HepG2 (cell line): ENCODE data around the gene ACD. TPM values are rescaled to one million over a fixed set of nuclear protein-coding genes. Genes with fewer than 3 reads are reported as not detected.

ENCODE experiments used
- AKAP8 ChIP-seq: sonication (generic); formaldehyde crosslinking; IDR thresholded peaks from 2 replicates; pipeline ENCODE4 v1.5.1; 2020; ENCODE audit warnings: mild to moderate bottlenecking, missing genetic modification reagents
- CAMTA2 ChIP-seq: sonication (generic); formaldehyde crosslinking; IDR thresholded peaks from 2 replicates; pipeline ENCODE4 v1.4.0; 2020; ENCODE audit warnings: mild to moderate bottlenecking, missing genetic modification reagents, borderline replicate concordance
- CCDC6 ChIP-seq: sonication (generic); formaldehyde crosslinking; IDR thresholded peaks from 2 replicates; pipeline ENCODE4 v1.8.1; 2022; ENCODE audit warnings: mild to moderate bottlenecking, missing genetic modification reagents, moderate library complexity
- NCOA2 ChIP-seq: sonication (generic); formaldehyde crosslinking; IDR thresholded peaks from 2 replicates; pipeline ENCODE4 v1.8.0; 2022; ENCODE audit warnings: inconsistent platforms
- TBX2 ChIP-seq: sonication (generic); formaldehyde crosslinking; IDR thresholded peaks from 2 replicates; pipeline ENCODE4 v1.5.0; 2020; ENCODE audit warnings: missing genetic modification reagents, mild to moderate bottlenecking, borderline replicate concordance
- TMF1 ChIP-seq: sonication (generic); formaldehyde crosslinking; IDR thresholded peaks from 2 replicates; pipeline ENCODE4 v1.8.1; 2022; ENCODE audit warnings: low read depth, missing genetic modification reagents
- ZBTB14 ChIP-seq: sonication (generic); formaldehyde crosslinking; IDR thresholded peaks from 2 replicates; pipeline ENCODE4 v1.4.0; 2020; ENCODE audit warnings: missing genetic modification reagents
- ZNF333 ChIP-seq: sonication (generic); formaldehyde crosslinking; IDR thresholded peaks from 2 replicates; pipeline ENCODE4 v1.4.0; 2020; ENCODE audit warnings: mild to moderate bottlenecking, missing genetic modification reagents, borderline replicate concordance
- ZNF761 ChIP-seq: sonication (generic); formaldehyde crosslinking; conservative IDR thresholded peaks from 2 replicates; pipeline ENCODE4 v1.4.0; 2020; ENCODE audit warnings: mild to moderate bottlenecking, missing genetic modification reagents
- ZNF768 ChIP-seq: sonication (generic); formaldehyde crosslinking; IDR thresholded peaks from 2 replicates; pipeline ENCODE4 v1.4.0; 2020; ENCODE audit warnings: missing genetic modification reagents
- ZNF776 ChIP-seq: sonication (generic); formaldehyde crosslinking; IDR thresholded peaks from 2 replicates; pipeline ENCODE4 v1.4.0; 2020; ENCODE audit warnings: mild to moderate bottlenecking, missing genetic modification reagents
- polyA plus RNA-seq, 8 experiments: library from polyadenylated mRNA; depleted of rRNA in 3 of 8; stranded (reverse) in 7 of 8; unstranded in 1 of 8; fragments of >200 nt; fragmentation: Illumina TruSeq in 4 of 8; extraction: Trizol in 4 of 8; gene quantifications; 2 replicates each; pipeline versions ENCODE4 v1.2.1 to v1.2.3, GENCODE V29; 2011 to 2016; ENCODE audit warnings: low read depth in 4 of 8, missing spikeins in 1 of 8, mixed read lengths in 1 of 8; ENCODE audit not compliant: insufficient read depth in 1 of 8
- total RNA-seq, 5 experiments: library from RNA; depleted of rRNA; stranded (reverse); fragments of >200 nt; fragmentation: Illumina TruSeq; extraction: Trizol; gene quantifications; 2 replicates each; pipeline ENCODE4 v1.2.3, GENCODE V29; 2016; ENCODE audit warnings: low read depth in 1 of 5
- TF ChIP-seq, protein P1 (sequence below): sonication (generic); formaldehyde crosslinking; IDR thresholded peaks from 2 replicates; pipeline ENCODE4 v1.4.0; 2020; ENCODE audit warnings: mild to moderate bottlenecking, missing genetic modification reagents, borderline replicate concordance
- TF ChIP-seq, protein P2 (sequence below): sonication (generic); formaldehyde crosslinking; IDR thresholded peaks from 2 replicates; pipeline ENCODE4 v1.5.1; 2020; ENCODE audit warnings: mild to moderate bottlenecking, missing genetic modification reagents, borderline replicate concordance
- TF ChIP-seq, protein P3 (sequence below): sonication (generic); formaldehyde crosslinking; IDR thresholded peaks from 2 replicates; pipeline ENCODE4 v1.5.0; 2020; ENCODE audit warnings: missing genetic modification reagents, mild to moderate bottlenecking, borderline replicate concordance

Gene ACD
- total and polyA plus RNA-seq, 2 of the 13 experiments (the other 11 are each of a cell fraction or from before 2014, with no cell fraction given) = 32.6 to 38.3 TPM

GRCh38 chr16:67666032-67666551 lies 6.0 kb upstream of the ACD start (continued):
- peak; percentile 70; the same call in 1 of the 2 replicates for TF ChIP-seq CAMTA2 (CRISPR knock-in tag)
- peak; percentile 82; the same call in 1 of the 2 replicates for TF ChIP-seq ZNF333 (CRISPR knock-in tag)
- TF ChIP-seq, protein P1, sequence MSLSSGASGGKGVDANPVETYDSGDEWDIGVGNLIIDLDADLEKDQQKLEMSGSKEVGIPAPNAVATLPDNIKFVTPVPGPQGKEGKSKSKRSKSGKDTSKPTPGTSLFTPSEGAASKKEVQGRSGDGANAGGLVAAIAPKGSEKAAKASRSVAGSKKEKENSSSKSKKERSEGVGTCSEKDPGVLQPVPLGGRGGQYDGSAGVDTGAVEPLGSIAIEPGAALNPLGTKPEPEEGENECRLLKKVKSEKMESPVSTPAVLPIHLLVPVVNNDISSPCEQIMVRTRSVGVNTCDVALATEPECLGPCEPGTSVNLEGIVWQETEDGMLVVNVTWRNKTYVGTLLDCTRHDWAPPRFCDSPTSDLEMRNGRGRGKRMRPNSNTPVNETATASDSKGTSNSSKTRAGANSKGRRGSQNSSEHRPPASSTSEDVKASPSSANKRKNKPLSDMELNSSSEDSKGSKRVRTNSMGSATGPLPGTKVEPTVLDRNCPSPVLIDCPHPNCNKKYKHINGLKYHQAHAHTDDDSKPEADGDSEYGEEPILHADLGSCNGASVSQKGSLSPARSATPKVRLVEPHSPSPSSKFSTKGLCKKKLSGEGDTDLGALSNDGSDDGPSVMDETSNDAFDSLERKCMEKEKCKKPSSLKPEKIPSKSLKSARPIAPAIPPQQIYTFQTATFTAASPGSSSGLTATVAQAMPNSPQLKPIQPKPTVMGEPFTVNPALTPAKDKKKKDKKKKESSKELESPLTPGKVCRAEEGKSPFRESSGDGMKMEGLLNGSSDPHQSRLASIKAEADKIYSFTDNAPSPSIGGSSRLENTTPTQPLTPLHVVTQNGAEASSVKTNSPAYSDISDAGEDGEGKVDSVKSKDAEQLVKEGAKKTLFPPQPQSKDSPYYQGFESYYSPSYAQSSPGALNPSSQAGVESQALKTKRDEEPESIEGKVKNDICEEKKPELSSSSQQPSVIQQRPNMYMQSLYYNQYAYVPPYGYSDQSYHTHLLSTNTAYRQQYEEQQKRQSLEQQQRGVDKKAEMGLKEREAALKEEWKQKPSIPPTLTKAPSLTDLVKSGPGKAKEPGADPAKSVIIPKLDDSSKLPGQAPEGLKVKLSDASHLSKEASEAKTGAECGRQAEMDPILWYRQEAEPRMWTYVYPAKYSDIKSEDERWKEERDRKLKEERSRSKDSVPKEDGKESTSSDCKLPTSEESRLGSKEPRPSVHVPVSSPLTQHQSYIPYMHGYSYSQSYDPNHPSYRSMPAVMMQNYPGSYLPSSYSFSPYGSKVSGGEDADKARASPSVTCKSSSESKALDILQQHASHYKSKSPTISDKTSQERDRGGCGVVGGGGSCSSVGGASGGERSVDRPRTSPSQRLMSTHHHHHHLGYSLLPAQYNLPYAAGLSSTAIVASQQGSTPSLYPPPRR = peak; percentile 65; the same call in 1 of the 2 replicates
- peak; percentile 21; the same call in 1 of the 2 replicates for TF ChIP-seq NCOA2 (CRISPR knock-in tag)
- TF ChIP-seq, protein P2, sequence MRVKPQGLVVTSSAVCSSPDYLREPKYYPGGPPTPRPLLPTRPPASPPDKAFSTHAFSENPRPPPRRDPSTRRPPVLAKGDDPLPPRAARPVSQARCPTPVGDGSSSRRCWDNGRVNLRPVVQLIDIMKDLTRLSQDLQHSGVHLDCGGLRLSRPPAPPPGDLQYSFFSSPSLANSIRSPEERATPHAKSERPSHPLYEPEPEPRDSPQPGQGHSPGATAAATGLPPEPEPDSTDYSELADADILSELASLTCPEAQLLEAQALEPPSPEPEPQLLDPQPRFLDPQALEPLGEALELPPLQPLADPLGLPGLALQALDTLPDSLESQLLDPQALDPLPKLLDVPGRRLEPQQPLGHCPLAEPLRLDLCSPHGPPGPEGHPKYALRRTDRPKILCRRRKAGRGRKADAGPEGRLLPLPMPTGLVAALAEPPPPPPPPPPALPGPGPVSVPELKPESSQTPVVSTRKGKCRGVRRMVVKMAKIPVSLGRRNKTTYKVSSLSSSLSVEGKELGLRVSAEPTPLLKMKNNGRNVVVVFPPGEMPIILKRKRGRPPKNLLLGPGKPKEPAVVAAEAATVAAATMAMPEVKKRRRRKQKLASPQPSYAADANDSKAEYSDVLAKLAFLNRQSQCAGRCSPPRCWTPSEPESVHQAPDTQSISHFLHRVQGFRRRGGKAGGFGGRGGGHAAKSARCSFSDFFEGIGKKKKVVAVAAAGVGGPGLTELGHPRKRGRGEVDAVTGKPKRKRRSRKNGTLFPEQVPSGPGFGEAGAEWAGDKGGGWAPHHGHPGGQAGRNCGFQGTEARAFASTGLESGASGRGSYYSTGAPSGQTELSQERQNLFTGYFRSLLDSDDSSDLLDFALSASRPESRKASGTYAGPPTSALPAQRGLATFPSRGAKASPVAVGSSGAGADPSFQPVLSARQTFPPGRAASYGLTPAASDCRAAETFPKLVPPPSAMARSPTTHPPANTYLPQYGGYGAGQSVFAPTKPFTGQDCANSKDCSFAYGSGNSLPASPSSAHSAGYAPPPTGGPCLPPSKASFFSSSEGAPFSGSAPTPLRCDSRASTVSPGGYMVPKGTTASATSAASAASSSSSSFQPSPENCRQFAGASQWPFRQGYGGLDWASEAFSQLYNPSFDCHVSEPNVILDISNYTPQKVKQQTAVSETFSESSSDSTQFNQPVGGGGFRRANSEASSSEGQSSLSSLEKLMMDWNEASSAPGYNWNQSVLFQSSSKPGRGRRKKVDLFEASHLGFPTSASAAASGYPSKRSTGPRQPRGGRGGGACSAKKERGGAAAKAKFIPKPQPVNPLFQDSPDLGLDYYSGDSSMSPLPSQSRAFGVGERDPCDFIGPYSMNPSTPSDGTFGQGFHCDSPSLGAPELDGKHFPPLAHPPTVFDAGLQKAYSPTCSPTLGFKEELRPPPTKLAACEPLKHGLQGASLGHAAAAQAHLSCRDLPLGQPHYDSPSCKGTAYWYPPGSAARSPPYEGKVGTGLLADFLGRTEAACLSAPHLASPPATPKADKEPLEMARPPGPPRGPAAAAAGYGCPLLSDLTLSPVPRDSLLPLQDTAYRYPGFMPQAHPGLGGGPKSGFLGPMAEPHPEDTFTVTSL = no peak; the same call in 1 of the 2 replicates
- TF ChIP-seq CCDC6 (CRISPR knock-in tag) = peak; percentile 52; the same call in 1 of the 2 replicates
- TF ChIP-seq ZNF761 (CRISPR knock-in tag) = peak; percentile 94
- peak; percentile 59; the same call in 1 of the 2 replicates for TF ChIP-seq AKAP8 (CRISPR knock-in tag)
- 0 out of 2 replicates have a peak, but pooled peaks have one; percentile 65 for TF ChIP-seq ZNF768 (CRISPR knock-in tag)
- no peak for TF ChIP-seq TBX2 (CRISPR knock-in tag)
- TF ChIP-seq, protein P3, sequence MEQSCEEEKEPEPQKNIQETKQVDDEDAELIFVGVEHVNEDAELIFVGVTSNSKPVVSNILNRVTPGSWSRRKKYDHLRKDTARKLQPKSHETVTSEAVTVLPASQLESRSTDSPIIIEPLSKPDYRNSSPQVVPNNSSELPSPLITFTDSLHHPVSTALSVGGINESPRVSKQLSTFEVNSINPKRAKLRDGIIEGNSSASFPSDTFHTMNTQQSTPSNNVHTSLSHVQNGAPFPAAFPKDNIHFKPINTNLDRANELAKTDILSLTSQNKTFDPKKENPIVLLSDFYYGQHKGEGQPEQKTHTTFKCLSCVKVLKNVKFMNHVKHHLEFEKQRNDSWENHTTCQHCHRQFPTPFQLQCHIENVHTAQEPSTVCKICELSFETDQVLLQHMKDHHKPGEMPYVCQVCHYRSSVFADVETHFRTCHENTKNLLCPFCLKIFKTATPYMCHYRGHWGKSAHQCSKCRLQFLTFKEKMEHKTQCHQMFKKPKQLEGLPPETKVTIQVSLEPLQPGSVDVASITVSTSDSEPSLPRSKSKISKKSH (CRISPR knock-in tag) = peak; percentile 48; the same call in 1 of the 2 replicates
- 0 out of 2 replicates have a peak, but pooled peaks have one; percentile 73 for TF ChIP-seq TMF1 (CRISPR knock-in tag)
- peak; percentile 82; the same call in 1 of the 2 replicates for TF ChIP-seq ZNF776
- TF ChIP-seq ZBTB14 (CRISPR knock-in tag) = no peak
